Measurements from ENCODE around the gene ELMO2.

ELMO2 gene

DNA sequence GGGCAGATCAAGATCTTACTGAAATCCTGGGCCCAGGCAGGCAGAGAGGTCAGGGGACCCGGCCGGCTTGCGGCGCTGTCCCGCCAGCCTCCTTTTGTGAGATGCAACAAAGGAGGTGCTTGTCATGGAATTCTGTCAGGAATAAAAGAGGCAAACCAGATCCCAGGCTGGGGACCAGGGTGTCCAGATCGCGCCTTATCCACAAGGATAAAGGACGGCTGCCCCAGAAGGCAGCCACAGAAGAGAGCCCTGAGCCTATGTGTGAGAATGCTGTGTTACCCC is 55.5 kb downstream of the ELMO2 start:
- no peak for DNase-seq (ENCODE audit: low read depth)

DNA sequence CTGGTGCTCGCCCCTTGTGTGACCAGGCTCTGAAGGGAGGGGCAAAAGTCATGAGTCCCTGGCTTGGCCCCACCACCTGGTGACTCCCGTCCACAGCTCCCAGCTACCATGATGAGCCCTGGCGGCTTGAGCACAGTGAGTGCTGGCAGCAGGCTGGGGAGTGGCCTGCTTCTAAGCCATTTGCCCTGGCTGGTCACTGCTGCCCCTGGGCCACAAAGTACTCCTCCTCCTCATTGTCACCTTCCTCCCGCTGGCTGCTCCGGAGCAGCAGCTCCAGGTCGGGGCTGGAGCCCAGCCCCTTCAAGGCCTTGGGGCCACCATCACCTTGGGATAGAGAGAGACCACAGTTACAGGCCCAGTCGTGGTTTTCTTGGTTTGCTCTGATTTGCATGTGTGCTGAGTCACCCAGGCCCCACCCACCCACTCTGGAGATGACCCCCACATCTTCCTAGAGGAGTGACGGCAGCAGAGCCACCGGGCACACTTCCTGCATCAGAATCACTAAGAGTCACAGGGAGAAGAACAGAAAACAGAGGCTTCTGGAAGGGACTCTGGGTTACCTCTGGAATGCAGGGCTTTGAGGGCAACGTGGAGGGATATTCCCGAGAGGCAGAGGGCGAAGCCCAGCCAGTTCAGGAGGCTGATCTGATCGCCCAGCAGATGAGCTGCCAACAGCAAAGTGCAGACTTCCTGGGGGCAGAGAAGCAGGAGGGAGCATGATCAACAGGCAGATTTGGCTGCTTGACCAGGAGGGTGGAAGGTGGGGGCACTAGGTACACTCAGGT is 56.0 kb downstream of the ELMO2 start:
- peak; percentile 84 for DNase-seq (ENCODE audit: low read depth)

DNA sequence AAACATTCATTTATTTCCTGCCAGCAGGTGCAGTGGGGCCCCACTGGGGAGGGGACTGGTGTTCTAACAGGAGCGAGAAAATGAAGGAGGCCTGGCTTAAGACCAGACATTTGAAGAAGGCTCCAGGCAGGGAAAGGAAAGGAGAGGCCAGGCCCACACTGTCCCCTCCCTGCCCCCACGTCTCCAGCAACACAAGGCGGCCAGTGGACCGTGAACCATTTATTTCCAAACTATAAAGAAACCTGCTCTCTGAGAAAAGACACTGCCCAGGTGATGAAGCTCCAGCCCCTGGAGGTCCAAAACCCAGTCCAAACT is 56.7 kb downstream of the ELMO2 start:
- DNase-seq (ENCODE audit: low read depth): no peak

DNA sequence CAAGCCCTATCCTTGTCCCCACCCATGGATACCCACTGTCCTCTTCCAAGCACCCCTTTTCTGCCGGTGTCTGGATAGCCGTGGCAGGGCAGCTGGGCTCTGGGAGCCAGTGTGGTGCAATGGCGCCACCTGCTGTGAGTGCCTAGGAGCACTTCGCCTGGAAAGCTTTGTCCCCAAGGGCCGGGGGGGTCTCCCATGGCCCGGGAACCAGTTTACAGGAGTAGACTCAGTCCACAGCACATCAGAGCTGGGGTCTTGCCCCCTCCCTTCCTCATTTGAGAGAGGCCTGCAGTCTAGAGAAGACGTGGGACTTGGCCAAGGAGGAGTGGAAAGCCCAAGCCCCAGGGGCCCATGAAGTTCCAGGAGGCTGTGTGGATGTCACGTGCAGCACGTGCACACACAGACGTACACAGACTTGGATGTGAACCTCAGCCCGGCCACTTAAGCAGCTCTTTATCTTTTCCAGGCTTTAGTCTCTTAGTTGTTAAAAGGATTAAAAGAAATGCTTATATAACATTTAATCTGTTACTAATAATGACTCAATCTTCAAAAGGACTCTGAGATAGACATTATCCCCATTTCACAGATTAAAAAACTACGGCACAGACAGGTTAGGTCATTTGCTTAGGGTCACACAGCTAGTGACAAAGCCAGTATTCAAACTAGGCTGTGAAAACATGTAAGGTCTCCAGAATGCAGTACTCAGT is 57.2 kb downstream of the ELMO2 start:
- peak; percentile 28 for DNase-seq (ENCODE audit: low read depth)

GRCh38 chr20:46347841-46348803 is 58.3 kb downstream of the ELMO2 start:
- DNase-seq (ENCODE audit: low read depth): peak; percentile 52

- no peak for DNase-seq (ENCODE audit: low read depth)
These were observed 59.6 kb downstream of the ELMO2 start for GRCh38 chr20:46346770-46347169.

DNA sequence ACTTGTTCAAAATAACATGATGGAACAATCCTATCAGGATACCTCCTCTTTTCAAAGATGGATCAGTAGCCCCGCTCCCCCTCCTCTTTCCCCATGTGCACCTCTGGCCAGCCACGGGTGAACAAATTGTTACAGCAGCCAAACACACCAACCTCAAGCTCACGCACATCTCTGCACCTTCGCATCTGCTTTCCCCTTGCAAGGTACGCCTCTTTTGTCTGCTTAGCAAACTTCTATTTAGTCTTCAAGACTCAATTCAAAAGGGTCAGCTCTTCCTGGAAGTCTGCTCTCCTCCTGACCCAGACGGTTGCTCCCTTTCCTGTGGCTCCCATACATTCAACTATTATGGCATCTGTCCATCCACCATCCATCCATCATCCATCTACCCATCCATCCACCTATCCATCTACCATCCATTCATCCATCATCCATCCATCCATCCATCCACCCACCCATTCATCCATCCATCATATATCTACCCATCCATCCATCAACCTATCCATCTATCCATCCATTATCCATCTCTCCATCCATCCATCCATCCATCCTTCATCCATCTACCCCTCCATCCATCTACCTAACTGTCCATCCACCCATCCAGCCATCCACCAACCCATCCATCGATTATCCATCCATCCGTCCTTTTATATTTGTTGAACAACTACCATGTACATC is 61.8 kb downstream of the ELMO2 start:
- no peak for DNase-seq (ENCODE audit: low read depth)

- DNase-seq (ENCODE audit: low read depth): no peak
These were observed 62.4 kb downstream of the ELMO2 start for GRCh38 chr20:46343975-46344357.

DNA sequence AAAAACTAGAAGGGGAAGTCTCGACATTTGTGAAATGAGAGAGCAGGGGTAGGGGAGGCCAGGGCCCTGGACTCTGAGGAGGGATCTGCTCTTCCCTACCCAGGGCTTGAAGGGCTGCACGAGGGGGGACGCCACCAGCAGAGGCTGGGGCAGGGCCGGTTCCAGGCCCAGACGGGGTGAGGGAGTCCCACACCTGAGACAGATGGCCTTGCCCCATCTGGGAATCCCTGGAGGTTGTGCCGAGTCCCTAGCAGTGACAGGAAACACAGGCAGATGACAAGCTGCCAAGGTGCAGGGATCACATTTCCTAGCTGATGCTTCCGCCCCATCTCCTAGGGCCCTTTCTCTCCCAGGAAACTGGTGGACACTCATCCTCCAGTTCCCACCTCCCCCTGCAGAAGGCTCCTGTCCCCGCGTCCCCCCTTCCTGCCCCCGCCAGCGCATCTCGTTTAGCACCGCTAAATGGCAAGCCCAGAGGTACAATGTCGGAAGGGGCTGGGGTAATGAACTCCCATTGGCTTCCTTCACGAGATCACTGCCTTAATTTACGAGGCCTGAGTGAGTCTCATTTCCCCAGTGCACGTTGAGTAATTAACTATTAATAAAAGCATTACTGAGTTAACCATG is 63.0 kb downstream of the ELMO2 start:
- DNase-seq (ENCODE audit: low read depth): no peak

- no peak for DNase-seq (ENCODE audit: low read depth)
These were observed 63.7 kb downstream of the ELMO2 start for GRCh38 chr20:46342451-46343347.

GRCh38 chr20:46342010-46342378 is 64.4 kb downstream of the ELMO2 start:
- DNase-seq (ENCODE audit: low read depth): no peak

GRCh38 chr20:46341074-46342009 is 65.1 kb downstream of the ELMO2 start:
- DNase-seq (ENCODE audit: low read depth): no peak

DNA sequence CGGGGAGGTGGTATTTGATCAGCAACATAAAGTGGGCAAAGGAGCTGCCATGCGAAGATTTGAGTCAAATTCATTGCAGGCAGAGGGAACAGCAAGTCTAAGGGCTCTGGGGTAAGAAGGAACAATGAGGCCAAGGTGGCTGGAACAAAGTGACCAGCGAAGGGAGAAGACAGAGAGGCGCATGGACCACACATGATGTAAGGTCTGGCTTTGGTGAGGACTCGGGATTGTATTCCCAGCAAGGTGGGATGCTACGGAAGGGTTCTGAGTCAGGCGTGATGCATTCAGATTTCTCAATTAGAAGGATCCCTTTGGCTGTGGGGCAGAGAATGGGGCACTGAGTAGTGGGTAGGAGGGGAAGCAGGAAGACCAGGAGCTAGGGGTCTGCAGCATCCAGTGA is 67.4 kb downstream of the ELMO2 start:
- no peak for DNase-seq (ENCODE audit: low read depth)

DNA sequence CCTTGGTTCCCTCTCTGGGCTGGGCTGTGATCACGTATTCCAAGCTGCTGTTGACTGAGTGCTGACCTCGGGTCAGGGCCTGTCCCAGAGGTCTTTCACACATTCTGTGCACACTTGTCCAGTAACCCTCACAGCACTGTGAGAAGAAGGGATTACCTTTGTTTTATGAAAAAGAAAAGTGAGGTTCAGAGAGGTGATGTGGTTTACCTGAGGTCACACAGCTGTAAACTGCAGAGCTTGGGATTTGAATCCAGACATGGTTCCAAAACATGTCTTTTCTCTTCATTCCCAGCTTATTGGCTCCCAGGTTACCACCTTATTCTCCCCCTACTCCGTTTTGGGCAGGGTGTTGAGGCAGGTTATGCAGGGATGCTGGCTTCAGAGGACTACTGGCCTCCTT is 69.7 kb downstream of the ELMO2 start:
- DNase-seq (ENCODE audit: low read depth): no peak

DNA sequence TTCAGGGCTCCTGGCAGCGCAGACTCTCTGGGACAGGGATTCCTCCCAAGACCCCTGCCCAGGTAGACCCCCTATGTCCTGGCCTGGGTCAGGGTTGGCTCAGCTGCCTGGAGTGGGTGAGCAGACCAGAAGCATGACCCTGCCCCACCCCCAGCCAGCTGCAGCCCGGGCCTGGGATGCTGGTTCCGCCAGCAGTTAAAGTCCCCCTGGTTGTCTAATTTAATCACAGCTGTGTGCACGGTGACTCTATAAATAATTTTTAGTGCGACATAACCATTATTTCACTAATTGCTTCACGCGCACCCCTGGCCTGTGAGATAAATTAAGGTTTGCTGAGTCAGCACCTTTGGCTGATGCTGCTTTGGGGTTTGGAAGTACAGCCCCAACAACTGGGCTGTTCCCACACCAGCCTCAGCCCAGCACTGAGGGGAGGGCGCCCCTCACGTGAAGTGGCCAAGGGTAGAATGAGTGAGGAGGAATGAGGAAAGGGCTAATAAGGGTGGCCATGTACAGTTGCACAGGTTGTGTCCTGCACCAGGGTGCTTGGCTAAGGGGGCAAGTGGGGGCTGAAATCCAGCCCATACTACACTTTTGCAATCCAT is 72.0 kb downstream of the ELMO2 start:
- DNase-seq (ENCODE audit: low read depth): no peak

- no peak for DNase-seq (ENCODE audit: low read depth)
These were observed 73.0 kb downstream of the ELMO2 start for GRCh38 chr20:46333161-46333991.

GRCh38 chr20:46332373-46333160 is 73.8 kb downstream of the ELMO2 start:
- DNase-seq (ENCODE audit: low read depth): no peak
